Renal cortical epithelial cell (primary cell): ENCODE measurements around the gene CCDC51. TPM values are rescaled to one million over a fixed set of nuclear protein-coding genes. Genes with fewer than 3 reads are reported as not detected.

Source experiments
- DNase-seq: peaks from one replicate; pipeline ENCODE4 v3.0.0-alpha.2; 2011; ENCODE audit warnings: low read depth
- total RNA-seq: library from RNA; depleted of rRNA; stranded (reverse); fragments of >200 nt; gene quantifications from 2 replicates; pipeline ENCODE4 v1.2.3, GENCODE V29; 2014

The CCDC51 gene
- total RNA-seq, 1 donor from 2014 or later, result 24.0 TPM

DNA sequence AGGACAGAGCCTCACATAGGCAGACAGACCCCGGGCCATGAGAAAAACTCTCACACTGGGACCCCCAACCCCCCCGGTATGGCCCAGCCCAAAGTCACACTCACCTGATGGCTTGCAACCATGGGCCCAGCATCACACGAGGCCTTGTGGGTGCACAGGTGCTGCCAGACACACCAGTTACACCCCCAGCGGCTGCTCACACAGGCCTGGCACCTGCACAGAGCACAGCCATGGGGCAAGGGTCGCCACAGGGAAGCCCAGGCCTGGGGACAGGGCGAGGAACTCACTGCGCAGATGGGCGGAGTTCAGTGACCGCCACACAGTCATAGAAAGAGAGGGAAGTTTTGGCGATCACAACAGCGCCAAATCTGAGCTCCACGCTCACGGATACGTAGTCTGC, 19.4 kb downstream of the CCDC51 start:
- no peak for DNase-seq

DNA sequence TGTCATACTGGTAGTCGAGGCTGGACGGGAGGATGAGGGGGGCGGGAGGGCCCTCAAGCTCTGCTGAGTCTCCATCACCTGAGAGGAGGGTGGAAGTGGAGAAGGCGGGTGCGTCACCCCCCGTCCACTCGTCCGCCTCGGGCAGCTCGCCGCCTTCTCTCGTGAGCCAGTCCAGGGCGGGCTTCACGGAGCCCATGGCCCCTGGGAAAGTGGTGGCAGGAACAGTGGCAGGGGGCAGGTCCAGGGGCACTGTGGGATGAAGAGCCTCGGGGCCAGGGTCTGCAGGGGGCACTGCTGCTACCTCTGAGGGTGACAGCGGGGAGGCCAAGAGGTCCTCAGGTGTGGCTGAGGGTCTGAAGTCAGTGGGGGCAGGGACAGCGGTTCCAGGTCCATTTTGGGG, 20.3 kb downstream of the CCDC51 start:
- DNase-seq, result no peak

DNA sequence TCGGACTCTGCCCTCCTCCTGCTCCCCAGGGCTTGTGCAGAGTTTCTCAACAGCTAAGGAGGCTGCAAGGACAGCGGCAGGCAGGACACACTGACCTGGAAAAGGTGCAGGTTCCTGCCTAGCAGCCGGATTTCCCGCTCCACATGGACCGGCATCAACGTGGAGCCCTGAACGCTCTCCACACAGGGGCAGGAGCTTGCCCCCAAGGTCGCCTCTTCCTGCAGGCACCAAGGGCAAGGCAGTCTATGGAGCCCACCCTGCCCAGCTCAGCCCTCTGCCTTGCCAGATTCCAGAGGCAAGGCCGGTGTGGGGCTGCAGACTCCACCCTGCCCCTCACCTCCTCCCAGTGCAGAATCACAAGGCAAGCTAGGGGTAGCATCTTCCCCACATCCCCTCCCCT, 20.8 kb downstream of the CCDC51 start:
- no peak for DNase-seq

DNA sequence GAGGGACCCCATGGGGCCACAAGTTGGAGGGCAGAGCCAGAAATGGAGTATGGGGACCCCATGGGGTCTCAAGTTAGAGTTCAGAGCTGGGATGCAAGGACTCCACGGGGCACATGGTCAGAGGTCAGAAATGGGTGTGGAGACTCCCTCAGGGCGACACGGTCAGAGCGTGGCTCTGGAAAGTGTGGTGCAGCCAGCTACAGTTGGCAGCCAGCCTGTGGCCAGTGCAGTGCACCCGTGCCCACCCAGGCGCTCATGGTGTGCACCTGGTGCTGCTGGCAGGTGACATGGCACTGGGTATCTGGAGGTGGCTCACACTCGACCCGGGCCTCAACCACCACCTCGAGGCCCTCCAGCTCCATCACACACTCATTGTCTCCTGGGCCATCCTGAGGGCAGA, 21.3 kb downstream of the CCDC51 start:
- DNase-seq, result no peak

GRCh38 chr3:48418140-48418539, 21.8 kb downstream of the CCDC51 start:
- DNase-seq, result no peak

DNA sequence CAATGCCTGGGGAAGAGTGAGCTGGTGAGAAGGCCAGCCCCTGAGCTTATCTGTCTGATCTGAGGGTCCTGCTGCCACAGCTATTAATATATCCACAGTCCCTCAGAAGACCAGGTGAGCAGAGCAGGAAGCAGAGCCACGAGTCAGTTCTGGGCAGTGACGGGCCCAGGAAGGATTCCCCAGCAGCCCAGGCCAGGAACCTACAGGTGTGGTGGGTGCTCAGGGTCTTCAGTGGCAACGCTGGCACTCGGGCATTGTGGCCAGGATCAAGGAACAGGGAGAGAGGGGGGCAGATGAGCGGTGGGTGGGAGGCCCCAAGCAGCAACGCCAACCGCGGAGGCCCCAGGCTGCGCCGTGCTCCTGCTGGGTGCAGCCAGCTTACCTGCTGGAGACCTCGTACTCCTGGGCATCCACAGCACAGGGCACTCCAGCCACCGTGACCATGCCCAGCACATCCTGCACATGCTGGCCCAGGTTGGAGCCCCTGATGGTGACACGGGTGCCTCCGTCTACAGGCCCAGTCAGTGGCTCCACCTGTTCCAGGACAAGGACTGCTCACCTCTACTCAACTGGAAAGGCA, 22.3 kb downstream of the CCDC51 start:
- DNase-seq, result no peak

DNA sequence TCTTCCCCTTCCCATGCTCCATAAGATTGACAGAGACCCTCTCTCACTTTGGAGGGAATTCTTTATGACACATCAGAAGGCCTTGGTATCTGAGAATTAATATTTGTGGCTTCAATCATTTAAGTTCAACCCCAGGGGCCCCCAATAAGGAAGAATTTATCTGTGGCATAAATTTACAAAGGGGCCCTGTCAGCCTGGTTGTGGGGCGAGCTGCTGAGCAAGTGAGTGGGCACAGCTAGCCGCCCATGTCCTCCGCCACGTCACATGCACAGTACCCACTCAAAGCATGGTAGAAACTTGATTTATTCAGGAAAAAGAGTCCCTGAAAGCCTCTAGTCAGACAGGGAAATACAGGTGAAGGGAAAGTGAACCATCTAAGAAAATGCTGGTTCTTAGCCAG, 23.4 kb downstream of the CCDC51 start:
- no peak for DNase-seq

GRCh38 chr3:48416091-48416505, 23.8 kb downstream of the CCDC51 start:
- DNase-seq, result no peak

DNA sequence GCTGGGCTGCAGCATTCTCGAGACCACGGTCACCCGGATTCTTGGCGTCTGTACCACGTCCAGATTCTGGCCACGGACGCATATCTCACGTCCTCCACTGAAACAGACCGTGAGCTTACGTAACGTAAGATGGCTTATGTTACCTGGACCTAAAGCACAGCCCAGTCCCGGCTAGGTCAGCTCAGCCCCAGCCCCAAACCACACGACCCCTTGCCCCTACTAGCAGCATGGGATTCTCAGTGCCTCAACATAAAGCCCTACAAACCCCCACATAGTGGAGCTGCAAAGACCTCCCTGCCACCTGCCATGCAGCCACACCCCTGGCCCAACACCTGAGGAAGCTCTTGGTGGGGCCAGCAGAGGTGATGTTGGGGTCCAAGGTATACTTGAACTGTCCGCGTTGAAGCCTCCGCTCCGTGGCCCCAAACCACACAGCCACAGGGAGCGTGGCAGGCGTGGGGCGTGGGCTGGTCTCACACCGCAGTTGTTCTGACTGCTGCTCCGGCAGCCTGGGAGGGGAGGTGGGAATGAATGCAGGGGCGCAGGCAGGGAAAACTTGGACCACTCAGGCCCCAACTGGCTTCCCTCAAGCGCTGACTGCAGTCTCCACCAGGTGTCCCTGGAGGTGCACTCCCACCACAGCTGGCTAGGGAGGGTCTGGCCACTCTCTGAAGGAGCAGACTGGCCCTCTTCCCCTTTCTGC, 24.5 kb downstream of the CCDC51 start:
- DNase-seq, result no peak

DNA sequence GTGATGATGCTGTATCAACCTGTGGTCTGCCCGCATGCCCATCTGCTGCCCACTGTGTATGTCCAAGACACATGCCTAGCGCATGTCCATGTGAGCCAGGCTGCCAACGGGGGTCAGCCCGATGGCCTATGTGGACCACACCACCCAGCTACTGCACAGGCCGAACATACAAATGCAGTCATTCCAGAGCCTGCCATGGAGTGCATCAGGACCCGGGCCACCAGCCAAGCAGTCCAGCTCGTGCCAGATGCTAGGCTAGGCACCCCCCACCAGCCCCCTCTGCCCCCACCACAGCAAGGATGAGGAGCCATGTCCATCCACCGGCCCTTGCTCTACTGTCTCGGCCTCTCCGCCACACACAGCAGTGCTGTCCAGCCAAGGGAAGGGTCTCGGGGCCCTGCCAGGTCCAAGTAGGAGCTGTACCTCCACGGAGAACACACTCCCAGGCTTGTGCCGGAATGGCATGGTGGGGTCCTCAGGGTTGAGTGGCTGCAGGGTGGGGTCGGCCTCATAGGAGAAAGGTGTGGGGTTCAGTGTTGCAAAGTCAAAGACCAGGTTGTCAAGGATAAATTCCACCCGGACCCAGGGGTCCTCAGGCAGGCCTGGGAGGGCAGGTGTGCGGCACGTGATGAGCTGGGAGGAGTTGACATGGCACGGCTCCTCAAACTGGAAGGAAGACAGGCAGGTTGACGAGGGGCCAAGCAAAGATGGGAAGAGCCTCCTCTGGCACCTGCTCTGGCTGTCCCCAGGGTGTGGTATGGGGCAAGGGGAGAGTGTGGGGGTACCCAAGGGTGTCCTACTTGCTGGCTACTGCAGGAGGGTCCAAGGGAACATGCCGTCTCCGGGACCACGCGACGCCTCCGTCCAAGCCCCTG, 25.3 kb downstream of the CCDC51 start:
- no peak for DNase-seq

DNA sequence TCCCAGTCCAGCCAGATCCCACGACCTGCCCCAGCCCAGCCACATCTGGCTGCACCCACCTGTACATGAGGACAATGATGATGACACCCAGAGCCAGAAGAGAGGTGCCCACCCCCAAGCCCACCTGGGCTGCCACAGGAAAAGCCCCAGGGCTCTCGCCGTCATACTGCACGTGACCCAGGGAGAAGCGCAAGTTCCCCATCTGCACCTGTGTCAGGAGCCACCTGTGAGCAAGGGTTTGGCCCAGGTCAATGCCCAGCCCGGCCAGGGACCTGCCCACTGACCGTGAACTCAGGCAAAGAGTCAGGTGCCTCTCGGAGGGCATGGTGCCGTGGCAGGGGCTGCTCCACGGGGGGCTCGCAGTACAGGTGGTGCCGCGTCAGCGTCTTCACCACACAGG, 26.3 kb downstream of the CCDC51 start:
- no peak for DNase-seq

DNA sequence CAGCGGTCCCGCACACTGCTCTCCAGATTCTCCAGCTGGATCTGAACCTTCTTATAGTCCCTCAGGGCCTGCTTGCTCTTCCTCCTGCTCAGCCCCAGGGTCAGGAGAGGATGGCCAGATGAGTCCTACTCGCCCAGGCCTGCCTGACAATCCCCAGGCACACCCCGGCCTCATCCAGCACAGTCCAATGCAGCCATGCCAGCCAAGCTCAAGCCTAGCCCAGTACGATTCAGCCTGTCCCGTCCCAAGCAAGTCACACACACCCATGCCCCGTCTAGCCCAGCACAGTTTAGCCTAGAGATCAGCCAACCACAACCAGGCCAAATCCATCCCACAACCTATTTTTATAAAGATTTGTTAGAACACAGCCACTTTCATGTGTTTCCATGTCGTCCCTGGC, 26.8 kb downstream of the CCDC51 start:
- no peak for DNase-seq

GRCh38 chr3:48412375-48413001, 27.4 kb downstream of the CCDC51 start:
- DNase-seq, result no peak

- no peak for DNase-seq
Measured at GRCh38 chr3:48411606-48412374, 28.1 kb downstream of the CCDC51 start.

- DNase-seq, result no peak
Measured at GRCh38 chr3:48411041-48411588, 28.8 kb downstream of the CCDC51 start.

GRCh38 chr3:48410205-48411040, 29.5 kb downstream of the CCDC51 start:
- DNase-seq, result no peak

GRCh38 chr3:48409291-48410201, 30.4 kb downstream of the CCDC51 start:
- no peak for DNase-seq

- DNase-seq, result no peak
Measured at GRCh38 chr3:48408823-48409281, 31.1 kb downstream of the CCDC51 start.

DNA sequence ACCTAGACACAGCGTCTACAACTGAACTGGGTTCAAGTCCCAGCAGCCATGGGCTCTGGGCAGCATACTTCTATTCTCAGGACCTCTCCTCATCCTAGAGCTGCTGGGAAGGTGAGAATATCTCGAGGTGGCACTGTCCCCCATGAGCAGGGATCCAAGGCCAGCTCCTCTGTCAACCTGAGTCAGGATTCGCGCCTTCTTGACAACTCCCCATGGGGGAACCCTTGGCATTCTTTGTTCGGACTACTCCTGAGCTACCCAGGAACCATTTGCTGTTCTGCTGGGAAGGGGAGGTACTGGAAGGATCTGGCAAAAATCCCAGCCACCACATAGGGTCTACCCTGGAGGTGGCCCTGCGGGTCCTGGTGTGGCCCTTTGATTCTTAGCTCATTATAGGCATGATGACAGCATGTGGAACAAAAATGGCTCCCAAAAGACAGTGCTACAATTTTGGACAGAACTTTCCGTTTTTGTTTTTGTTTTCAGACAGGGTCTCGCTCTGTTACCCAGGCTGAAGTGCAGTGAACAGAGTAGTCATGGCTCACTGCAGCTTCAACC, 32.3 kb downstream of the CCDC51 start:
- no peak for DNase-seq
